Naive thymus-derived CD8-positive, alpha-beta T cell (primary cell): ENCODE measurements around the gene CNTN2. TPM values are rescaled to one million over a fixed set of nuclear protein-coding genes. Genes with fewer than 3 reads are reported as not detected.

Source experiments
- ATAC-seq, 2 donors: fragments of 150-1000 bp; cut with Tn5 transposase in 1 of 2; sonication (Bioruptor Pico), chemical (Tn5 transposase) in 1 of 2; 1 replicate in 1 of 2; 2 replicates in 1 of 2; pipeline ENCODE4 v1.10.0; 2021; ENCODE audit warnings: mild to moderate bottlenecking in 2 of 2, moderate library complexity in 2 of 2
- POLR2A ChIA-PET: fragments of 350-600 bp; sonication (Branson Sonifier 250); formaldehyde crosslinking; loops from one replicate; lab custom pipeline; 2021; ENCODE audit warnings: antibody characterized with exemption; lab: Charles Lee
- DNase-seq, 10 donors: peaks; one replicate each; pipeline versions ENCODE4 v3.0.0 to v3.0.0-alpha.2; 2020 to 2022
- H3K27ac Mint-ChIP-seq, 10 donors: one replicate each; pipeline ENCODE4 v1.8.0; 2020 to 2022; ENCODE audit warnings: mild to moderate bottlenecking in 10 of 10, mixed read lengths in 10 of 10, moderate library complexity in 4 of 10, inconsistent platforms in 1 of 10
- H3K27me3 Mint-ChIP-seq, 5 donors: one replicate each; pipeline ENCODE4 v1.8.0; 2021 to 2022; ENCODE audit warnings: mixed read lengths in 5 of 5
- H3K36me3 Mint-ChIP-seq, 3 donors: one replicate each; pipeline ENCODE4 v1.8.0; 2020 to 2022; ENCODE audit warnings: mixed read lengths in 3 of 3, mild to moderate bottlenecking in 2 of 3, inconsistent platforms in 1 of 3
- H3K4me1 Mint-ChIP-seq, 4 donors: one replicate each; pipeline ENCODE4 v1.8.0; 2021 to 2022; ENCODE audit warnings: mixed read lengths in 4 of 4
- H3K4me3 Mint-ChIP-seq, 10 donors: one replicate each; pipeline ENCODE4 v1.8.0; 2020 to 2022; ENCODE audit warnings: mild to moderate bottlenecking in 10 of 10, mixed read lengths in 10 of 10, moderate library complexity in 6 of 10, inconsistent platforms in 1 of 10
- H3K9me3 Mint-ChIP-seq, 9 donors: one replicate each; pipeline ENCODE4 v1.8.0; 2020 to 2022; ENCODE audit warnings: mixed read lengths in 9 of 9, mild to moderate bottlenecking in 3 of 9, inconsistent platforms in 1 of 9, moderate library complexity in 1 of 9
- polyA plus RNA-seq, 3 donors: library from polyadenylated mRNA; unstranded; fragments of 300-500 nt; fragmentation: Illumina TruSeq; gene quantifications; one replicate each; pipeline ENCODE4 v1.2.3, GENCODE V29; 2021
- total RNA-seq, 8 experiments: library from RNA in 2 of 8; stranded (reverse) in 2 of 8; gene quantifications; one replicate each; pipeline ENCODE4 v1.2.3 and lab custom pipeline; 2021 to 2026

Gene CNTN2
- total and polyA plus RNA-seq, 5 experiments from 2014 or later: not detected

GRCh38 chr1:205030241-205030640 lies 12.8 kb upstream of the CNTN2 start:
- POLR2A ChIA-PET: no interaction called here
- no peak overlapping the region for H3K4me3 Mint-ChIP-seq
- peaks cover 0 to 2% (median 0%) of the 10 kb centered on the region in 9 donors for H3K9me3 Mint-ChIP-seq
- DNase-seq: no peak
- no peaks in the 10 kb centered on the region for H3K36me3 Mint-ChIP-seq
- no peaks in the 10 kb centered on the region for H3K4me1 Mint-ChIP-seq
- no peak for ATAC-seq
- H3K27ac Mint-ChIP-seq: no peak overlapping the region
- H3K27me3 Mint-ChIP-seq: peaks cover 0 to 9% (median 2%) of the 10 kb centered on the region in 5 donors

GRCh38 chr1:205030896-205031295 lies 12.1 kb upstream of the CNTN2 start:
- Mint-ChIP-seq H3K27ac (no peak overlapping the region), H3K27me3 (peaks cover 0 to 9% (median 2%) of the 10 kb centered on the region in 5 donors), H3K4me1 (no peaks in the 10 kb centered on the region), H3K9me3 (peaks cover 0 to 5% (median 0%) of the 10 kb centered on the region in 9 donors), H3K4me3 (no peak overlapping the region), H3K36me3 (no peaks in the 10 kb centered on the region)
- no peak for DNase-seq
- POLR2A ChIA-PET: no interaction called here
- no peak for ATAC-seq

DNA sequence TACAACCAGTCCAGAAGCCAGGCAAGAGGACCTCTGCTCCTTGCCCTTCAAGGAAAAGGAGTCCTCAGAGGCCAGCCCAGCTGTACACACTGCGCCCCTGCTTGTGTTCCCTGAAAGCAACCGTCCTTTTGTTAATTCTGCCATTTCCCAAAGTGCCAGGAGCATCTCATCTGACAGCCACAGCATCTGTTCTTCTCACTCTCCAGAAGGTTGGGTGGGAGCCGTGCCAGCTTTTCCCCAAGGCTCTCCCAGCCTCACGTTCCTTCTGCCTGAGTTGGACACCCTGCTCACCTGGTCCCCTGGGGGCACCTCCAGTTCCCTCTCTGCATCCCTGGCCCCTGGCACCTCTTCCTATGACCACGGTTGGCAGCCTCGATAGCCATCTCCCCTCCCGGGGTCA lies 10.5 kb upstream of the CNTN2 start:
- no peak overlapping the region for H3K27ac Mint-ChIP-seq
- no peaks in the 10 kb centered on the region for H3K4me1 Mint-ChIP-seq
- ATAC-seq (no peak), DNase-seq (no peak)
- no peaks in the 10 kb centered on the region for H3K36me3 Mint-ChIP-seq
- POLR2A ChIA-PET: interaction anchor here (0.6 kb wide), 1 partner anchor 428 kb away, joined by 6 read pairs; no protein-coding TSS in a partner anchor
- H3K27me3 Mint-ChIP-seq: peaks cover 0 to 16% (median 5%) of the 10 kb centered on the region in 5 donors
- H3K4me3 Mint-ChIP-seq: no peak overlapping the region
- H3K9me3 Mint-ChIP-seq: peaks cover 0 to 5% (median 2%) of the 10 kb centered on the region in 9 donors

GRCh38 chr1:205037539-205037938 lies 5.5 kb upstream of the CNTN2 start:
- POLR2A ChIA-PET: no interaction called here
- Mint-ChIP-seq H3K27me3 (peaks cover 10 to 41% (median 24%) of the 10 kb centered on the region in 5 donors), H3K4me3 (no peak overlapping the region), H3K27ac (no peak overlapping the region), H3K9me3 (peaks cover 0 to 5% (median 2%) of the 10 kb centered on the region in 9 donors), H3K36me3 (no peaks in the 10 kb centered on the region), H3K4me1 (no peaks in the 10 kb centered on the region)
- ATAC-seq: no peak
- DNase-seq: no peak

DNA sequence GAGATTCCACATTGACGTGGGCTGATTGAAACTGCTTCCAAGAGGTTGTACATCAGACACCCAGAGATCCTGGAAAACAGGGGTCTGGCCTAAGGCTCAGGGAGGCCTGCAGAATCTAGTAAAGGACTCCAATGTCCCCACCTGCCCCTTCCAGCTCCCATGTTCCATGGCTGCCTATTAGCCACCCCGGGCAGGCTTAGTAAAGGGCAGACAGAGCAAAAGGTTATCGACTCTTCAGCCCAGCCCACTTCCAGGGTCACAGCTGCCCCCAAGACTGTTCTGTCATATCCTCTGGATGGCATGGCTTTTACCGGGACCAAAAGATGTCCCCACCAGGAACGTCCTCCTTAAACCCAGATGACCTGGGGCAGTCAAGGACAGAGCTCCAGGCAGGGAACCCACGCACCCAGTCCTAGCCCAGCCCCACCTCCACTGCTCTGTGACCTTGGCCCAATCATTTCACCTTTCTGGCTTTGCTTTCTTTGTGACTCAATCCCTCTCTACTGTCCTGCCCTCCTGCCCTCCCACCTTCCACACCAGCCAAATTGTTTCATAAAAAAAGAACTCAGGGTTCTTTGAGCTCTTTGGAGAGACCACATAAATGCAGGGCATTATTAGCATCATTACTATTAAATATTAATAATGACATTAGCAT lies 4.8 kb upstream of the CNTN2 start:
- Mint-ChIP-seq H3K36me3 (no peaks in the 10 kb centered on the region), H3K9me3 (peaks cover 0 to 5% (median 2%) of the 10 kb centered on the region in 9 donors), H3K4me1 (no peaks in the 10 kb centered on the region), H3K27me3 (peaks cover 10 to 42% (median 24%) of the 10 kb centered on the region in 5 donors), H3K27ac (no peak overlapping the region), H3K4me3 (no peak overlapping the region)
- ATAC-seq (no peak), DNase-seq (no peak)
- POLR2A ChIA-PET: no interaction called here

- Mint-ChIP-seq H3K36me3 (no peaks in the 10 kb centered on the region), H3K4me3 (no peak overlapping the region), H3K27me3 (peaks cover 15 to 68% (median 41%) of the 10 kb centered on the region in 5 donors), H3K4me1 (peaks cover 0 to 3% (median 0%) of the 10 kb centered on the region in 4 donors), H3K9me3 (peaks cover 0 to 3% (median 0%) of the 10 kb centered on the region in 9 donors), H3K27ac (no peak overlapping the region)
- POLR2A ChIA-PET: no interaction called here
- DNase-seq (no peak), ATAC-seq (no peak)
Observed at GRCh38 chr1:205041001-205041715, 1.9 kb upstream of the CNTN2 start.

GRCh38 chr1:205041998-205042910 lies 758 bp upstream of the CNTN2 start:
- DNase-seq: no peak
- peaks cover 0 to 3% (median 0%) of the 10 kb centered on the region in 4 donors for H3K4me1 Mint-ChIP-seq
- no peaks in the 10 kb centered on the region for H3K36me3 Mint-ChIP-seq
- no peak overlapping the region for H3K4me3 Mint-ChIP-seq
- H3K9me3 Mint-ChIP-seq: peaks cover 0 to under 1% (median 0%) of the 10 kb centered on the region in 9 donors
- H3K27me3 Mint-ChIP-seq: peaks cover 15 to 61% (median 39%) of the 10 kb centered on the region in 5 donors
- POLR2A ChIA-PET: no interaction called here
- H3K27ac Mint-ChIP-seq: no peak overlapping the region
- ATAC-seq: no peak

DNA sequence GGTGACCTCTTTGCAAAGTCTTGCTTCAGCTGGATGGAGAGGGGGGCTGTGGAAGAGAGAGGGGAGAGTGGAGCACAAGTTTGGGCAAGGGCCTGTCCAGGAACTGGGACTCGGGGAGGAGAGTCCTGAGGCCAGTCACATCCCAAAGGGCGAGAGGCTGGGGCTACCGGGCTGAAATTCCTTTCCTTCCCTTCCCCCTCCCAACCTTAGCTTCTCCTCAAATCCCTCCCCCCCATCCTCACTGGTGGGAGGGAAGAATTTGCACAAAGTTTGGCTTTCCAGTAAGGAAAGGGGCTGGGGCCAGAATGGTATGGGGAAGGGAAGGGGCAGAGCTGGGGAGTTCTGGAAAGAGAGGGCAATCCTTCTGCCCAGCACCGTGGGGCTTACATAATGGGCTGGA lies 854 bp downstream of the CNTN2 start:
- peaks cover 15 to 66% (median 43%) of the 10 kb centered on the region in 5 donors for H3K27me3 Mint-ChIP-seq
- no peak for DNase-seq
- H3K27ac Mint-ChIP-seq: no peak overlapping the region
- H3K9me3 Mint-ChIP-seq: no peaks in the 10 kb centered on the region
- no peak for ATAC-seq
- POLR2A ChIA-PET: no interaction called here
- H3K36me3 Mint-ChIP-seq: no peaks in the 10 kb centered on the region
- no peak overlapping the region for H3K4me3 Mint-ChIP-seq
- H3K4me1 Mint-ChIP-seq: peaks cover 0 to 3% (median 0%) of the 10 kb centered on the region in 4 donors

DNA sequence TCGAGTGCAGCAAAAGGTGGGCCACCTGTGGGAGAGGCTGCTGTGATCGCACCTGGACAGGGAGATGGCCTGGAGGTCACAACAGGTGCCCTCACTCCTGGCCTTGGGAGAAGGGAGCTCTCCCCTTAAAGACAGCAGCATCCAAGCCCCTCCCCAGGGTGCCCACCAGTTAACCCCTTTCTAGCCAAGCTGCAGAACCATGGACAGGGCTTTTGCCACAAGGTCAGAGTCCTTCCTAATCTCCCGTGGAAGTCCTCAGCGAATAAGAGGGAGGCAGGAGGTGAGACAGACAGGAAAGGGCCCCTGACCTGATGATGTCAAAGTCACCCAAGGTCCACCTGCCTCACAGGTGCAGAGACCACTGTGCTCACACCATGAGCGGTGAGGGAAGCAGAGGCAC lies 1.7 kb downstream of the CNTN2 start:
- Mint-ChIP-seq H3K36me3 (no peaks in the 10 kb centered on the region), H3K4me1 (peaks cover 0 to 3% (median 0%) of the 10 kb centered on the region in 4 donors), H3K27ac (no peak overlapping the region), H3K9me3 (no peaks in the 10 kb centered on the region), H3K4me3 (no peak overlapping the region), H3K27me3 (peaks cover 15 to 64% (median 41%) of the 10 kb centered on the region in 5 donors)
- POLR2A ChIA-PET: no interaction called here
- DNase-seq (no peak), ATAC-seq (no peak)

DNA sequence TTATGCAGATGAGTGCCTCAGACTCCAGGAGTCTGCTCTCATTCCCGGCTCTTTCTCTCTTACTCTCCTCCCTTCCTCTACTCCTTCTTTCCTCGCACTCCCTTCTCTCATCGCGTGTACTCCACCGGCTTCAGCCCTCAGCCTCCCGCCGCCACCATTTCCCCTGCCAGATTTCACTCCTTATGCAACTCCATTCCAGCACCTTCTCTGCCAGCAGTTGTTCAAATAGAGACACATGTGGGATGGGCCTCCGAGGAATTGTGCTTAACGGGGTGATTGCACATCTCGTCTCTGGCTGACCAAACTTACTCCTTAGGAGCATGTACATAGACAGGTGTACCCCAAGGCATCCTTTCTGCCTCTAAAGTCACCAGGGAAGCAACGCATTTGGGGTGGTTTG lies 2.1 kb downstream of the CNTN2 start:
- H3K9me3 Mint-ChIP-seq: no peaks in the 10 kb centered on the region
- ATAC-seq (no peak), DNase-seq (no peak)
- H3K4me1 Mint-ChIP-seq: peaks cover 0 to 3% (median 0%) of the 10 kb centered on the region in 4 donors
- no peak overlapping the region for H3K4me3 Mint-ChIP-seq
- no peaks in the 10 kb centered on the region for H3K36me3 Mint-ChIP-seq
- H3K27me3 Mint-ChIP-seq: peaks cover 13 to 60% (median 37%) of the 10 kb centered on the region in 5 donors
- POLR2A ChIA-PET: no interaction called here
- no peak overlapping the region for H3K27ac Mint-ChIP-seq

DNA sequence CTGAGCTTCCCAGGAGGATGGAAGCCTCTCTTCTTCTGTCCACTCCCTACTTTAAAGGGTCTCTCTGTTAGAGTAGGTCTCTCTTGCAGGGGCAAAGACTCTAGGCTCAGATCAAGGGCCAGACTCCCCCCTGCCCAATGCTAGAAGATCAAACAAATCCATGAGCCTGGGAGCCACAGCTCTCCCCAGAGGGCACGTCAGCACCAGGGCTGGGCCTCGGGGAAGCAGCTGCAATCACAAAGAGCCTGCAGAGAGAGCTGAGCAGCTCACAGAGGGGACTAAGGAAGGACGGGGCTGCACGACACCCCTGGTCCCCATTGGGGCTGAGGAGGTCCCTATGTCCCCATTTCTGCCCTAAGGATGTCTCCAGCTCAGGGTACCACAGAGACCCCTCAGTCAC lies 3.9 kb downstream of the CNTN2 start:
- no peaks in the 10 kb centered on the region for H3K36me3 Mint-ChIP-seq
- no peak overlapping the region for H3K27ac Mint-ChIP-seq
- ATAC-seq: no peak

GRCh38 chr1:205047764-205048231 lies 4.8 kb downstream of the CNTN2 start:
- Mint-ChIP-seq H3K9me3 (no peaks in the 10 kb centered on the region), H3K36me3 (no peaks in the 10 kb centered on the region), H3K4me3 (no peak overlapping the region), H3K27me3 (peaks cover 6 to 36% (median 23%) of the 10 kb centered on the region in 5 donors), H3K4me1 (peaks cover 0 to 3% (median 0%) of the 10 kb centered on the region in 4 donors), H3K27ac (no peak overlapping the region)
- DNase-seq (no peak), ATAC-seq (no peak)
- POLR2A ChIA-PET: no interaction called here

More for the DNA sequence above, 3.9 kb downstream of the CNTN2 start:
- H3K27me3 Mint-ChIP-seq: peaks cover 6 to 46% (median 26%) of the 10 kb centered on the region in 5 donors
- DNase-seq: no peak
- H3K4me1 Mint-ChIP-seq: peaks cover 0 to 3% (median 0%) of the 10 kb centered on the region in 4 donors
- no peak overlapping the region for H3K4me3 Mint-ChIP-seq
- H3K9me3 Mint-ChIP-seq: no peaks in the 10 kb centered on the region
- POLR2A ChIA-PET: no interaction called here
